Middle frontal gyrus (tissue), 1 donor: ENCODE measurements around the gene SLC17A7.
A peak's percentile ranks its signal among the peaks of the same experiment; 100 is the strongest.
"Not testable (repeated sequence)": the region's sequence is repeated elsewhere in the genome, so short reads cannot be mapped to it uniquely, and the experiment has no call there.

Source experiments
- DNase-seq: peaks from one replicate; pipeline ENCODE4 v3.0.0-alpha.2; 2015; ENCODE audit warnings: low spot score; ENCODE audit errors: extremely low spot score

Gene SLC17A7

DNA sequence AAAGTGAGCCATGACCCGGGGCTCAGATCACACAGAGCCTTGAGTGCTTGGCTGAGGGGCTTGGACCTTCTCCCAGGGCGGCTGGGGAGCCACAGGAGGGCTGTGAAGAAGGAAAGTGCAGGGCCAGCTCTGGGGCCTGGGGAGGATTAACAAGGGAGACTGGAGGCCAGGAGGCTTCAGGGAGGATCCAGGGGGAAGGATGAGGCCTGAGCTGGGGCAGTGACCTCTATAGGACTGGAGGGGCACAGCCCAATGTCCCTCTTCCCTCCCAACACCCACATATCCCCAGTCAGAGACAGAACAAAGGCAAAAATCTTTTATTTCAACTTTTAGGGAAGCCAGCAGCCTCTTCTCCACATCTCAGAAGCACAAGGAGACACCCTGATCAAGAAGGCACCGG lies 4.7 kb upstream of the SLC17A7 start:
- no peak for DNase-seq

DNA sequence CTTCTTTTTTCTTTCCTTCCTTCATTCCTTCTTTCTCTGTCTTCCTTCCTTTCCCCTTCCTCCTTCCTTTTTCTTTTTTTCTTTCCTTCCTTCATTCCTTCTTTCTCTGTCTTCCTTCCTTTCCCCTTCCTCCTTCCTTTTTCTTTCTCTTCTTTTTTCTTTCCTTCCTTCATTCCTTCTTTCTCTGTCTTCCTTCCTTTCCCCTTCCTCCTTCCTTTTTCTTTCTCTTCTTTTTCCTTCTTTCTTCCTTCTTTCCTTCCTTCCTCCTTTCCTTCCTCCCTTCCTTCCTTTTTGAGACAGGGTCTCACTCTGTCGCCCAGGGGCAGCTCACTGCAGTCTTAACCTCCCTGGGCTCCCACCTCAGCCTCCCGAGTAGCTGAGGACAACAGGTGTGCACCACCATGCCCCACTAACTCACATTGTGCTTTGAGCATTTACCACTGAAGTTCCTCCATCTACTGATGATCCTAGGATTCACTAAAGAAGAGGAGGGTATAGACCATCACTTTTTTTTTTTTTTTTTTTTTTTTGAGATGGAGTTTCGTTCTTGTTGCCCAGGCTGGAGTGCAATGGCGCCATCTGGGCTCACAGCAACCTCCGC lies 2.9 kb upstream of the SLC17A7 start:
- not testable (repeated sequence) for DNase-seq

DNA sequence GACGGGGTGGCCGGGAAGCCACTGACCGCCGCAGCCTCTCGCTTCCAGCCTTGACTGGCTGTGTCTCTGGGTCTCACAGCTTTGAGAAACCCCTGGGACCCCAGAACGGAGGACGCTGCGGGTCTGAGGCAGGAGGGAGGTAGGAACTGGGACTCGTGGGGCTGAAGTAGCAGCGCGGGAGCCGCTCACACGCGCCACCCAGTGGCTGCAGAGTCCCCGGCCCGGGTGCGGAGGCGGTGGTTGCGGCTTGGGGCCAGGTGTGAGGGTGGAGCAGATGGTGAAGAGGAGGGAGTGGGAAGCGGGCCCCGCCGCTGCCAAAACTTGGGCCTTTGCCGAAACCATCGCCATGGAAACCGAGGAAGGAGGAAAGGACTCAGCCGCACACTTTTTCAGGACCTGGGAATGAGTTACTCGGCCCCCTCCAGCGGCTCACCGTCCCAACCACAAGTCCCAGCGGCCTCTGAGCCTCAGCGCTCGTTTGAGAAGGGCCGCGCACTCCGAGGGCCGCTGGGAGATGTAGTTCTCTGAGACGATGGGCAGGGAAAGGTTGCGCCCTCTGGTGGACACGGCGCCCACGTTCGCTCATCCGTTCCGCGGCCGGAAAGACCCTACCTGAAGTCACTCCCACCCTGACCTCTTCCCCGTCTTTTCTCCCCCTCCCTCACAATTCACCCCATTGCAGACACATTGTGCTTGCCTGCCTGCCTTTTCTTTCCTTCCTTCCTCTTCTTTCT lies 2.2 kb upstream of the SLC17A7 start:
- DNase-seq = peak; percentile 88

DNA sequence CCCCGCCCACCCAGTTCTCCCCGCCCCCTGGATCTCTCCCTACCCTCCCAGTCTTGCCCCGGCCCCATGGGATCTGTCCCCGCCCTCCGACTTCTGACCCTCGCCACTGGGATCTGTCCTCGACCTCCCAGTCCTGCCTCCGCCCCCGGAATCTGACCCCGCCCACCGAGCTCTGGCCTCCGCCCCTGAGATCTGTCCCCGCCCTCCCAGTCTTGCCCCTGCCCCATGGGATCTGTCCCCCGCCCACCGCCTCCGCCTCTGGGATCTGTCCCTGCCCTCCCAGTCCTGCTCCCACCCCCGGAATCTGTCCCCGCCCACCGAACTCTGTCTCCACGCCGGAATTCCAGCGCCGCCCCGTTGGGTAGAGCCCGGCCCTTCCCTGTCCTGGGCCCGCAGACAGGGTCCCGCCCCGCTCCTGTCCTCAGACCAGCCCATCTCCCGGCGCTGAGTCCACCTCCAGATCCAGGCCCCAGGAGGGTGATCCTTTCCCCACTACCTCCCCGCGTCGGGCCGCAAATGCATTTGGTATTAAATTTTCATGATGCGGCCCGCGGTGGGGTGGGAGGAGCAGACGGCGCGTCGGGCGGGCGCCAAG lies 1.5 kb upstream of the SLC17A7 start:
- no peak for DNase-seq

DNA sequence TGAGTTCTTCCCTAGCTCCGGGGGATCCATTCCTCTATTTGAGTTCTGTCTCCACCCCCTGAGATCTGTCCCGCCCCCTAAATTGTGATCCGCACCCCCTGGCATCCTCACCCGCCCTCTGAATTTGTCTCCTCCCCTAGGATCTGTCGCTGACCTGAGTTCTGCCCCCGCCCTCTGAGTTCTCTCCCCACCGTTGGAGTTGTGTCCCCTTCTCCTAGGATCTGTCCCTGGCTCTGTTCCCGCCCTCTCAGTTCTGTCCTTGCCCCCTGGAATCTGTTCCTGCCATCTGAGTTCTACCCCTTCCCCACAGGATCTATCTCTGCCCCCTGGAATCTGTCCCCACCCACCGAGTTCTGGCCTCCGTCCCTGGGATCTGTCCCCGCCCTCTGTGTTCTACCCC lies 1.0 kb upstream of the SLC17A7 start:
- DNase-seq = no peak

DNA sequence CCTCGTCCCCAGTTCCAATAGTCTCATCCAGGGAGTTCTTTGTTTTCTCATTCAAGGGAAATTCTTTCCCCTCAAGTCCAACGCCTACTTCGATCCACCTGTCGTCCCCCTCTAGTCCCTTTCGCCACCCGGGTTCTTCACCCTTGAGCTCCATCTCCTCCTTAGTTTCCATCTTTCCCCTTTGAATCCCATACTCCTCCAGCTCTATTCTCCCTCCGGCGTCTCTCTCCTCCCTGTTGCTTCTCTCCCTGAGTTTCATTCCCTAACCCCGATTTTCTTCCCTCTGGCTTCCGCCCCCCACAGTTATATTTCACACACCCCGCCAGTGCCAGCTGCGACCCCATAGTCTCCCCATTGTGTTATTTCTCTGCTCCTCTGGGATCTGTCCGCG lies 628 bp upstream of the SLC17A7 start:
- DNase-seq = no peak

DNA sequence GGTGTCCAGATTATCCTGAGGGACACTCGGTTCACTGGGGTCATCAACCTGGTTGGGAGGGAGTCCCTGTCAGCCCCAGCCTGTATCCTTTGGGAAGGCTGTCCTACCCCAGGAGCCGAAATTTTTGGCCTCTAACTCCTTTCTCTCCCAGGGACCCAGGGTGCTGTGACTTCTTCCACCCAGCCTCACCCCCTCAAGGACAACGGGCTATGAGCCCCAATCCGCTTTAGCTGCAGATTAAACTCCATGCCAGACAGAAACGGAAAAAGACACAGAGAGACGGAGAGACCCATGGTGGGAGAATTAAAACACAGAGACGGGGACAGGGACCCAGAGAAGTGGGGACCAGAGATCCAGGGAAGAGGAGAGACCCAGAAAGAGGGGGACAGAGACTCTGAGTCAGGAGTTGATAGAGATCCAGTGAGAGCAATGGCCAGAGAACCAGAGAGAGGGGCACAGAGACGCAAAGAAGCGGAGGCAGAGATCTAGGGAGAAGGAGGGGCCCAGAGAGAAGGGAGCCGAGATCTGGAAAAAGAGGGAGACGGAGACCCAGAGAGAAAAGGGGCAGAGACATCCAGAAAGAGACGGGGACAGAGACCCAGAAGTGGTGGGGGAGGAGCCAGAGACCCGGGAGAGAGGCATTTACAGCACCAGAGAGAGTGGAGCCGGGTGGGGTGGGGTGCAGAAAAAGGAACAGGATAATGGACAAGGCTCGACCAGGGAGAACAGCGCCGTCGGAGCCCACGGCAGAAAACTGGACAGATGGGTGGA lies 703 bp downstream of the SLC17A7 start:
- no peak for DNase-seq

DNA sequence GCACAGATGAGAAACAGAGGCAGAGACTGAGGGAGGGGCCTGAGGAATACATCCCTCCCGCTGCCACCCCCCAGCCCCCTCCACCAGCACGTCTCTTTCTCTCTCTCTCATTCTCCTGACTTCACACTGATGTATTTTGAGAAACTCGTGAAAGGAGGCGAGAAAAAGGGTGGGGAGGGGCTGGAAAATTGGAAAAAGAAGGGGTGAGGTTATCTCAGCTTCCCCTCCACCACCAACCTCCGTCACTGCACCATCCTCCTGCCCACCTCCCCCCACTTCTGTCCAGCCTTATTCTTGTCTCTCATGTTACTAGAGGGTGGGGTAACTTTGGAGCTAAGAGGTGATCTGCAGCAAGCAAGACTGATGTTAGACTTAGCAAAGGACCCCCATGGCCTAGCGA lies 1.5 kb downstream of the SLC17A7 start:
- DNase-seq = no peak

DNA sequence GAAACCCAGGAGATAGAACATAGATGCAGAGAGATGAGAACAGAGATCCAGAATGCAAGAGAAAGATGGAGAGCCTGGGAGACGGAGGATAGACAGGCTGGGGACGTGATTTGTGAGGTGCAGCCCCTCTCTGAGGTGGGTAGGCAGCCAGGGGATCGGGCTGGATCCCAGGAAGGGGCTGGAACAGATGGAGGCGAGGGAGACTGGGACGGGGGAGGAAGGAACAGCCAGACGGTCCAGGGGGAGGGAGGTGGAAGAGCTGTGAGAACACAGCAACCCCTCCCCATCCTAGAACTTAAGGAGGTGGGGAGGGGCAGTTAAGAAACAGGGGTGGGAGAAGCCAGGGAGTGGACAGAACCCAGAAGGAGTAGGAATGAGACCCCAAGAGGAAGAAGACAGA lies 3.1 kb downstream of the SLC17A7 start:
- no peak for DNase-seq

DNA sequence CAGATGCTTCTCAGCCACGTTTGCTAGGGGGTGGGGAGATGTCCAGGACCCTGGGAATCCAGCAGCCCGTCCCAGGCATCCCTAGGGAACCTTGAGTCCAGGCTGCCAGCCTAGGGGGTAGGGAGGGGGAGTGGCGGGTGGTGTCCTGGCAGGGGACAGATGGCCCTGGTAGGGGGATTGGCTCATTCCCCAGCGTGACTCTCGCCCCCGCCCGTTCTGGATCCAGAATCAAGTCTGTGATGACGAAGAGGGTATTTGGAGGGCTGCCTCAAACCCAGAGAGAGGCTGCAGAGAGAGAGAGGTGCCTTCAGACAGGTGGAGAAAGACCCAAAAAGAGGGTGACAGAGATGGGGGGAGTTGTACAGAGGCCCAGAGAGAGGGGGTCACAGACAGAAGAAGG lies 4.1 kb downstream of the SLC17A7 start:
- DNase-seq = no peak

DNA sequence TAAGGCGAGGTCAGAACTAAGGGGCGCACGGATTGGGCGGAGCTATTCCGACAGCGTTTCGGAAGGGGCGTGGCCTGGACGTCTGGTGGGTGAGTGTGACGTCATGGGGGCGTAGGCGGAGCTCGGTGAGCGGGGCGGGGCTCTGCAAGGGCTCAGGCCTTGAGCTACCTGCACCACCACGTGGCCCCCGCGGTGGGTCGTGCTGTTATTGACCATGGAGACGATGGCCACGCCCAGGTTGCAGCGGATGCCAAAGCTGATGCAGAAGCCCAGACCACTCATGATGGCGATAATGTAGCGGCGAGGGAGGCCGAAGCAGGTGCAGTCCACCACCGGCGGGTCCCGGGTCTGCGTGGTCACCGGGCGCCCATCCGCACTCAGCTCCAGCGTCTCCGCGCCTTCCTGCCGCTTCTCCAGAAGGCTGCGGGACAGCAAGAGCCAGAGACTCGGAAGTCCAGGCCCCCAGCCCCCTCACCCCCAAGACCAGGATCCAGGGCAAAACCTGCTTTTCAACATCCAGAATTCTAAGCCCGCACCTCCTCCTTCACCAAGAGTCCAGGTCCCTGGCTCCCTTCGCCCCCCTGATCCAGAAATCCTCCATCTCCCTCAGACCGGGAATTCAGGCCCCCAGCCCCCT lies 4.8 kb downstream of the SLC17A7 start:
- no peak for DNase-seq

DNA sequence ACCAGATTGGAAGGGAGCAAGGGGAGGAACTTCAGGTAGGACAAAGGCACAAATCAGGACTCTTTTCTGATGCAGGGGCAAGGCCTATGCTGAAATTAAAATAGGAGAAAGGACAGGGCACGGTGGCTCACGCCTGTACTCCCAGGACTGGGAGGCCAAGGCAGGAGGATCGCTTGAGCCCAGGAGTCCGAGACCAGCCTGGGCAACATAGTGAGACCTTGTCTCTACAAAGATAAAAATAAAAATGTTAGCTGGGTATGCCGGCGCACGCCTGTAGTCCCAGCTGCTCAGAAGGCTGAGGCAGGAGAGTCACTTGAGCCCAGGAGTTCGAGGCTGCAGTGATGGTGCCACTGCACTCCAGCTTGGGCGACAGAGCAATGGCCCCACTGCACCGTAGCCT lies 5.7 kb downstream of the SLC17A7 start:
- no peak for DNase-seq

DNA sequence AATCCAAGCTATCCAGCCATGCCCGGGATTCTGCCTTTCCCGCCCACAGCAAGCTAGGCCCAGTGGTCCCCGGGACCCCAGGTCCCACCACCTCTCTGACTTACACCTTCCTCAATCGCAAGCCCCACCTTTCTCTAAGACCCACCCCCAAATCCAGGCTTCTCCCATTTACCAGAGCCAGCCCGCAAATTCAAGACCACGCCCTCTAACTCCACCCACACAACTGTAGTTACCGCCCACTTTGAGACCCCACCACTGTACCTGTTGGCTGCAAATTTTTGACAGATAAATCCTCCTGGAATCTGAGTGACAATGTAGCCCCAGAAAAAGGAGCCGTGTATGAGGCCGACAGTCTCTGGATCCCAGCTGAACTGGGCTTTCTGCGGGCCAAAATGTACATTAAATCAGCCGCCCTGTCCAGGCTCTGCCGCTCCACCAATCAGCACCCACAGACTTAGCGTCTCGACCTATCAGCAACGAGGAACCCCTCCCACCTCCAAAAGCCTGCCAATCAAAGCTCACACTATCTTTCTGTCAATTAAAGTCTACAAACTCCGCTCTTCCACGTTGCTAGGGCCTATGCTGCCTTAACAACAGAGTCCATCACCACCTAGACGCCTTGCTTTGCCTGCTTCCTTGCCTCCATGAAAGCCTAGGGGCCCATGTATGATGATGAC lies 6.3 kb downstream of the SLC17A7 start:
- DNase-seq = no peak

DNA sequence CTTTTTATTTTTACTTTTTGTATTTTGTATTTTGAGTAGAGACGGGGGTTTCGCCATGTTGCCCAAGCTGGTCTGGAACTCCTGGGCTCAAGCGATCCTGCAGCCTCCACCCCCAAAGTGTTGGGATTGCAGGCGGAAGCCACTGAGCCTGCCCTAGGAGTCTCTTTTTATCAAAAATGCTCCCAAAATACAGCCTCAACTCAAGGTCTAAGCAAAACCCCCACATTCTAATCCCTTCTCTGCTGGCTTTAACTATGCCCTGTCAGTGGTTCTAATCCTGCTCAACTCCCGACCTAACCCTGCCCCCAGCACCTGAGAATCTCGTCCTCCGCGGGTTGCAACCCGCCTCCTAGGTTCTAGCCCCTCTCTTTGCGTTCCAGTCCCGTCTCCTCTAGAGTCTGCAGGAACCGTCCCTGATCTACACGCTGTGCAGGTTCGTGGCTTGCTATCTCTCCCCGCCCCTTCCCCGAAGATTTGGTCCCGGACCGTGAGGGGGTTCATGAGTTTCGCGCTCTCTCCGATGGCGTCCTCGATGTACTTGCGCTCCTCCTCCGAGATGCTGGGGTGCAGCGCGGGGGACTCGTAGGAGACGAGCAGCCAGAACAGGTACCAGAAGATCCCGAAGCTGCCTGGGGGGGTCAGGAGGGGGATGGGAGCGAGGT lies 8.0 kb downstream of the SLC17A7 start:
- no peak for DNase-seq

DNA sequence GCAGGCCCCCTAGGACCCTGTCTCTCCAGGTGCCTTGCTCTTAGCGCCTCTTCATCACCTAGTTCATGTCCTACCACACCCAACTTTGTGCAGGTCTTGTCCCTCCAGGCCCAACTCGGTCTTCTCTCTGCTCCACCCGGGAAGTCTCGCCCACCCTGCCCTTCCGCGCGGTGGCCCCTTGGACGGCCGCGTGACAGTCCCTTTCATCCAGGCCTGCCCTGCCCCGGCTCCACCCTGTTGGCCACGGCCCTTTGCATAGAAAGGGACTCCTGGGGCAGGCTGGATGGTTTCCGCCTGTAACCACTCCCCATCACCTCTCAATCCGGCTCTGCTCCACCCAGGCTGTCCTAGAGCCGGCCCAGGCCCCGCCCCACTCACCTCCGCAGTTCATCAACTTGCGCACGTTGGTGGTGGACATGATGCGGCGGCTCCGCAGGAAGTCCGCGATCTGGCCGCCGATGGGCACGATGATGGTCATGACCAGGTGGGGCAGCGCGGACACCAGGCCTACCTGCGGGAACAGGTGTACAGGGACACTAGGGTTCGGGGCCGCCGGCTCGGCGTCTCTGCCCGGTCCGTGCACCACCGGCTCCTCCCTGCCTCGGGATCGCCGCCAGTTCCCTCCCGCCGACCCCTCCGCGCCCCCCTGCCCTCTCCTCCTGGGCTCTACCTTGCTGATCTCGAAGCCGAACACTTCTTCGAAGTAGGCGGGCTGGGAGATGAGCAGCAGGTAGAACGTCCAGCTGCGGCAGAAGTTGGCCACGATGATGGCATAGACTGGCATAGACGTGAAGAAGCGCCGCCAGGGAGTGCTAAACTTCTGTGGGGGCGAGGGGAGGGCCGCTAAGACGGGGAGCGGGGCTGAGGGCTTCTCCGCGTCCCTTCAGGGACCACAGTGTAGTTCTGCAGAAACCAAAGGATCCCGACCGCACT lies 8.9 kb downstream of the SLC17A7 start:
- no peak for DNase-seq

DNA sequence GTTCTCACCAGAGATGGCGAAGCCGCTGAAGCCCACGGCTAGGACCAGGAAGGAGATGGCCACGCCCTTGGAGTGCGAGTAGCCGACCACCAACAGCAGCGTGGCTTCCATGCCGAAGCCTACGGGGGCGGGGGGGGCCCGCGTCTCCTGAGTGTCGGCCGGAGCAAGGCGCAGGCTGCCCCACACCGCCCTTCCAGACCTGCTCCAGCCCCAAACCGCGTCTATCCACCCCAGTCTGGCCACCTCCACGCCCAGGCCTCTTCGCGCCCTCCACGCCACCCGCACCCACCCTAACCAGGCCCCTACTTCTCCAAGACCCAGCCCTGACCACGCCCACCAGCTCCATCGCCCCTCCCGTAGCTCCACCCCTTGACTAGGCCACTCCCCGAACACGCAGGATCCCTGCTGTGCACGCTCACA lies 10.0 kb downstream of the SLC17A7 start:
- no peak for DNase-seq

DNA sequence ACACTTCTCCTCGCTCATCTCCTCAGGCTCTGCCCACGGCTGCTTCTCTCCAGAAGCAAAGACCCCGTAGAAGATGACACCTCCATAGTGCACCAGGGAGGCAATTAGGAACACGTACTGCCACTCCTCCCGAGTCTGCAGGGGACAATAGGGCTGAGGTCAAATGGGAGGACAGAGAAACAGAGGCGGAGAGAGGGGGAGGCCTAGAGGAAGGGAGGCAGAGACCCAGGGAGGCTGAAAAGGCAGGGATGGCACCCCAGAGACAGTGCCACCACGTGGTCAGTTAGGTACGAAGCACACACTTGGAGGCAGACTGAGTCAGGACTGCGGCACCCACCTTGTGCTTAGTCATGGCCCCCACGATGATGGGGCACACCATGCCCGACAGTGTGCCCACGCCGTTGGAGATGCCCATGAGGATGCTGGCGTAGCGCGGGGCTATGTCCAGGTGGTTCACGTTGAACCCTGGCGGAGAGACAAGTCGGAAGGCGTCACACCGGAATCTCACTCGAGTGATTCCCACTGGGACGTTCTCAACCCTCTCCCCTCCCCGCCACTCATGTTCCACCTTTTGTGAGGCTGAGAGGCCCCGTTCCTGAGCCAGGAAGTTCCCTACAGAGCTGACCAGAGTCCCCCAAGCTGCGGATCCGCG lies 10.5 kb downstream of the SLC17A7 start:
- DNase-seq = no peak

DNA sequence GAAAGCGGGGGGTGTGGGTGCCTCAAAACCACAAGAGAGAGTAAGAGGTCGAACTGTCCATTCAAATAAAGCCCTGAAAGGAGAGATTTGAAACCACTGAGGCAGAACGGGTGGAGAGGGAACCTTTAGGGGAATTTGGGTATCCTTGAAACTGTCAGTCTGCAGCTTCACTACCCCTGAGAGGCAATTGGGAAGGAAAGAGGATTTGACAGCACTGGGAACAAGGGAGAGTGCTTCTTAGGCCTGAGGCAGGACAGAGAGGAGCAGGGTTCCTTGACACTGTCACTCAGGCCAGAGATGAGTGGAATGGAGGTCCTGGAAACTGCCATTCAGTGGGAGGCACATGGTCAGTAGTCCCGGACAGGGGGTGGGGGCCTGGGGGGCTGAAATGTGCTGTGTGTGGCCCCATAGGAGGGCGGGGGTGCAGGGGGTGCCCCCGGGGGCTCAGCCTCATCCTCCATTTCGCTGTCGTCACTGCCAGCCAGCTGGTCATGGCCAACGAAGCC lies 11.1 kb downstream of the SLC17A7 start:
- DNase-seq = no peak
